Endometrial microvascular endothelial cells (primary cell): ENCODE measurements around the gene OR13J1. TPM values are rescaled to one million over a fixed set of nuclear protein-coding genes. Genes with fewer than 3 reads are reported as not detected.
"Not testable (repeated sequence)": the region's sequence is repeated elsewhere in the genome, so short reads cannot be mapped to it uniquely, and the experiment has no call there.

Experiments
- in situ Hi-C: cut with HindIII; loops from 2 replicates; pipeline ENCODE4 v1.10.0; 2017; ENCODE audit warnings: low sequenced_read_pairs, low pct_unique_long_range_greater_than_20kb; ENCODE audit errors: inconsistent ontology term
- total RNA-seq: library from RNA; depleted of rRNA; stranded (reverse); fragments of >200 nt; gene quantifications from one replicate; pipeline ENCODE4 v1.2.3, GENCODE V29; 2015; ENCODE audit errors: inconsistent ontology term

Gene OR13J1
- total RNA-seq, 1 donor from 2014 or later = not detected

- in situ Hi-C loops = loop anchor here (10.0 kb wide), 1 partner anchor 119 kb away; no protein-coding TSS in a partner anchor
These were observed 35.9 kb upstream of the OR13J1 start, which contains the start of gene HRCT1 for GRCh38 chr9:35905912-35906679. TSS of gene HRCT1 (plus strand) at chr9:35906202. CDS start at chr9:35906288, 86 bp downstream.

- in situ Hi-C loops = loop anchor here (10.0 kb wide), 1 partner anchor 120 kb away; no protein-coding TSS in a partner anchor
These were observed 35.0 kb upstream of the OR13J1 start for GRCh38 chr9:35905051-35905781.

GRCh38 chr9:35904338-35904737 lies 34.1 kb upstream of the OR13J1 start:
- in situ Hi-C loops = loop anchor here (10.0 kb wide), 1 partner anchor 120 kb away; no protein-coding TSS in a partner anchor

- in situ Hi-C loops = loop anchor here (10.0 kb wide), 1 partner anchor 122 kb away; no protein-coding TSS in a partner anchor
These were observed 32.8 kb upstream of the OR13J1 start for GRCh38 chr9:35903049-35903448.

GRCh38 chr9:35899021-35899420 lies 28.8 kb upstream of the OR13J1 start:
- in situ Hi-C loops = no loop called here

- in situ Hi-C loops = no loop called here
These were observed 28.1 kb upstream of the OR13J1 start for GRCh38 chr9:35898337-35898736.

GRCh38 chr9:35897376-35898099 lies 27.3 kb upstream of the OR13J1 start:
- in situ Hi-C loops = not testable (repeated sequence)

- in situ Hi-C loops = no loop called here
These were observed 26.4 kb upstream of the OR13J1 start for GRCh38 chr9:35896570-35896969.

GRCh38 chr9:35892051-35892450 lies 21.9 kb upstream of the OR13J1 start:
- in situ Hi-C loops = no loop called here

- in situ Hi-C loops = no loop called here
These were observed 21.4 kb upstream of the OR13J1 start for GRCh38 chr9:35891646-35892045.

GRCh38 chr9:35884908-35885307 lies 14.7 kb upstream of the OR13J1 start:
- in situ Hi-C loops = not testable (repeated sequence)

- in situ Hi-C loops = no loop called here
These were observed 12.8 kb upstream of the OR13J1 start for GRCh38 chr9:35882996-35883395.

GRCh38 chr9:35882263-35882848 lies 12.2 kb upstream of the OR13J1 start:
- in situ Hi-C loops = no loop called here

- in situ Hi-C loops = no loop called here
These were observed 2.3 kb upstream of the OR13J1 start for GRCh38 chr9:35872505-35872904.

GRCh38 chr9:35871545-35871944 lies 1.3 kb upstream of the OR13J1 start:
- in situ Hi-C loops = no loop called here

GRCh38 chr9:35869621-35870216 lies 482 bp downstream of the OR13J1 start:
- in situ Hi-C loops = loop anchor here (10.0 kb wide), 1 partner anchor 55 kb away; the partner anchor contains the start of genes HINT2 and SPAG8

GRCh38 chr9:35868933-35869332 lies 1.3 kb downstream of the OR13J1 start:
- in situ Hi-C loops = loop anchor here (10.0 kb wide), 1 partner anchor 54 kb away; the partner anchor contains the start of genes HINT2 and SPAG8

- in situ Hi-C loops = loop anchor here (10.0 kb wide), 1 partner anchor 53 kb away; the partner anchor contains the start of genes HINT2 and SPAG8
These were observed 2.7 kb downstream of the OR13J1 start for GRCh38 chr9:35867538-35867937.
